KG1 (cell line): ENCODE data around the gene CDK10.

Source experiments
- DNase-seq: peaks from one replicate; lab custom pipeline; 2025; lab: John Stamatoyannopoulos, UW

Gene CDK10

DNA sequence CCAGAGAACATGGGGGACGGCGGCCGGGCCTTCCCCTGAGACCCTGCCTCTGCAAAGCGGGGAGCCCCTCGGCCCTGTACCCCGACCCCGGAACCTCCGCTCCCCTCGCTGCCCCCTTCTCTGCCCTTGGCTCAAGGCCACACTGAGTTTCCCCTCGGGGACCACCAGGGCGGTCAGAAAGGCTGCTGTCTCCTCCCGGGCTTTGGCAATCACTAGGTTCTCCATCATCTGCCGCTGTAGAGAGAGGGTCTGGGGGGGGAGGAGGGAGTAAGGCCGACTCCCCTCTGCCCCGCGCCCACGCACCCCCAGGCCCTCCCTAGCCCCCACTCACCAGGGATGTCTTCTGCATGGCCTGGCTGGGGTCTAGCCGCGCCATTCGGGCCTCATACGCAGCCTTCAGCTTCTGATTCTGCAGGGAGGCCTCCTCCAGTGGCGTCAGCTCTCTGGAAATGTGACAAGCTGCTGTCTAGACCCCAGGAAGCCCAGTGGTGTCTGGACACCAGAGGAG lies 25.8 kb downstream of the CDK10 start:
- DNase-seq = no peak

DNA sequence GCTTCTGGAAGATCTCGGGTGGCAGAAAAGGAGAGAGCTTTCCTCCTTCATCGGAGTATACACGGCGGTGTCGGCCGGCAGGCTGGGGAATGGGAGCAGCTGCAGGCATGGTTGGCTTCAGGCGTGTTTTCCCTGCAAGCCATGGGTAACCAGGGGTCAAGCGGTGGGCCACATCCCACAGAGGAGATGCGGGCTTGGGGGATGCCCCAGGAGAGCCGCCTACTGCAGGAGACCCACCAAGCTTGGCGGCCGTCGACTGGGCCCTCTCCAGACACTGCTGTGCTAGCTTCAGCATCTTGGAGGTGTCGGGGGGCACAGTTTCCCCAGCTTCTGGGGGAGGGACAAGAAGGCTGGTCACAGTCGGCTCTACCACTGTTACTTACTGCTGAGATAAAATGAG lies 30.0 kb downstream of the CDK10 start:
- DNase-seq = no peak

DNA sequence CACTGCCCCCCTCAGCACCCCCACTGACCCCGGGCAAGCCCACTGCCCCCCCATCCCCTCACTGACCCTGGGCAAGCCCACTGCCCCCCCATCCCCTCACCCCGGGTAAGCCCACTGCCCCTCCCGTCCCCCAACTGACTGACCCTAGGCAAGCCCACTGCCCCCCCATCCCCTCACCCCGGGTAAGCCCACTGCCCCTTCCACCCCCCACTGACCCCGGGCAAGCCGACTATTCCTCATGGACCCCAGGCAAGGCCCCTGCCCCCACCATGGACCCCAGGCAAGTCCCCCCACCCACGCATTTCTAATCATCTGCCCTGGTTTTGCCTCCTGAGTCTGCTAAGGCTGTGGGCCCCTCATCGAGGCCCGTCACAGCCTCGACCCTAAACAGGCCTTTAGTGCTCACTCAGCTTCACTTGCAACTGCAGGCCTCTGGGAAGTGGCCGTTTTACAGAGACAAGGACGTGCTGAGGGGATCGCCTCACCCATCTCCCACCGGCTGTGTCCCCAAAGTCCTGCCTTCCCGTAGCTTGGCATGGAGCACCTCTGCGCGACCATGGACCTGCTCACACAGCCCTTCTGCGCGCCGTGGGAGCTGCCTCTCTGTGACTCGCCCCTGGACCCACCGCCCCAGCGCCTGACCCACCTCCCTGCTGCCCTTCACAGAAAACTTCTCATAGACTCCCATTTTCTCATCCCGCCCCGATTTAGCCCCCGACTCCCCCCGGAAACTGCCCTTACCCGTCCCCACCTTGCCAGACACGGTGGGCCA lies 30.6 kb downstream of the CDK10 start:
- no peak for DNase-seq

DNA sequence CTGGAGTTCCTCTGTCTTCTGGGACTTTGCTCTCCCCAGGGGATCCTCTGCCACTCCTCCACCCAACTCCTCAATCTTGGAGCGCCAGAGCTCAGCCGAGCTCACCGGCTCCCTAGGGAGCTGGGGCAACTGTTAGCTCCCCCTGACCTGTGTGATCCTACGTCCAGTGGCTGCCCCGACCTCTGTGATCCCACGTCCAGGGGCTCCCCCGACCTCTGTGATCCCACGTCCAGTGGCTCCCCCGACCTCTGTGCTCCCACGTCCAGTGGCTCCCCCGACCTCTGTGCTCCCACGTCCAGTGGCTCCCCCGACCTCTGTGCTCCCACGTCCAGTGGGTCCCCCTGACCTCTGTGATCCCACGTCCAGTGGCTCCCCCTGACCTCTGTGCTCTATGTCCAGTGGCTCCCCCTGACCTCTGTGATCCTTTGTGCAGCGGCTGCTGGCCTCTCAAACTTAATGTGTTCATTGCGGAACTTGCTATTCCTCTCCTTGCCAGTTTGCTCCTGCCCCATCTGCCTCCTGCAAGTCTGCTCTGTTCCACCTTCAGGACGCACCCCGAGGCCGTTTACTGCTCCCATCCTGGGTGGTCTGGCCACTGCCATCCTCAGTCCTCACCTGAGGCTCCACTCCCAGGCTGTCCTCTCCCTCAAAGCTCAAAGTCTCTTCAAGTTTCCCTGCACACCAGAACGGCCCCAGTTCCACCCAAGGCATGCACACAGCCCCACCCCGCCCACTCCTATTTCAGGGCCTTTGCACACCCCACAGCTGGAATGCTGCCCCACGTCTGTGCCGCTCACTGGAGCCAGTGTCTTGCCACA lies 31.4 kb downstream of the CDK10 start:
- no peak for DNase-seq

DNA sequence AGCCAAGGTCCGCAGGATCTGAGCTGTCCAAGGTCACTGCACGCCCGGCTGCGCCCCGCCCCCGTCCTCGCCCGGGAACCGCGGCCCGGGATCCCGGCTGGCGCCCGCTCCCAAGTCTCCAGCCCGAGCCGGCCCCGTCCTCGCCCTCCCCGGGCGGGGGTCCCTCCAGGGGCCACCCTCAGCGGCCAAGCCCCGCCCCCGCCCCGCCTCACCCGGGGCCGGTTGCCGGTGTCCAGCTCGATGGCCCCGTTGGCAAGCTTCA lies 34.0 kb downstream of the CDK10 start:
- DNase-seq = peak; percentile 40

DNA sequence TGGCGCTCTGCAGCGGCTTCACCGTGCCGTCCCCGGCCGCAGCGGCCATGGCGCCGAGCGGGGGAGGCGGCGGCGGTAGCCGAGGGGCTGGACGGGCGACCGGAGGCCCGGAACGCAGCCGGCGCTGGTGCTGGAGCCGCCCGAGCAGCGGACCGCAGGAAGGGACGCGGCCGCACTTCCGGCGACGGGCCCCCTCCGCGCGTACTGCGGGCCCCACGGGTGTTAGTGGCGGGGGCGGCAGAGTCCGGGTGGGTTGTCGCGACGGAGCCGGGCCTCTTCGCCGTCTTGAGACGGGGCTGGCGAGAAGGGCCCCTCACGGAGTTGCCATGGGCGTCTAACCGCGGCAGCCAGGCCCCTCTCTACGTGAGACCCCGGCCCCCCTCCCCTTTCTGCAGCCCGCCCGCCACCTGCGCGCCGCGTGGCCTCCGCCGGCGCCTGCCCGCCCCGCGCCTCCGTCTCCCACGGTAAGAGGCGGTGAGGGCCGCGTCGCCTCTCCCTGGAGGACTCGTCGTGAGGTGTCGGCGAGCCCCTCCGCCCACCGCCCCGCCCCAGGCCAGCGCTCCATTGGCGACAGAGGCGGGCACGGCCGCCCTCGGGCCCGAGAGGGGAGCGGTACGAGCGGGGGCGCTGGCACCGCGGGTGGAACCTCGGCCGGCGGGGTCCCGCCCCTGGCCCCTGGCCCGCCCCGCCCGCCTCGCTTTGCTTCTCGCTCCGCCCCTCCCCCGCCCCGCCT lies 34.5 kb downstream of the CDK10 start, which contains the start of the genes VPS9D1 and ZNF276:
TSS of gene VPS9D1 (minus strand) at position 86 of the 733 bp plus-strand sequence. CDS start at position 49, 37 bp downstream.
TSS of gene ZNF276 (plus strand) at position 725 of the 733 bp plus-strand sequence. CDS start 104 bp downstream, outside the sequence.
- DNase-seq = peak; percentile 40

DNA sequence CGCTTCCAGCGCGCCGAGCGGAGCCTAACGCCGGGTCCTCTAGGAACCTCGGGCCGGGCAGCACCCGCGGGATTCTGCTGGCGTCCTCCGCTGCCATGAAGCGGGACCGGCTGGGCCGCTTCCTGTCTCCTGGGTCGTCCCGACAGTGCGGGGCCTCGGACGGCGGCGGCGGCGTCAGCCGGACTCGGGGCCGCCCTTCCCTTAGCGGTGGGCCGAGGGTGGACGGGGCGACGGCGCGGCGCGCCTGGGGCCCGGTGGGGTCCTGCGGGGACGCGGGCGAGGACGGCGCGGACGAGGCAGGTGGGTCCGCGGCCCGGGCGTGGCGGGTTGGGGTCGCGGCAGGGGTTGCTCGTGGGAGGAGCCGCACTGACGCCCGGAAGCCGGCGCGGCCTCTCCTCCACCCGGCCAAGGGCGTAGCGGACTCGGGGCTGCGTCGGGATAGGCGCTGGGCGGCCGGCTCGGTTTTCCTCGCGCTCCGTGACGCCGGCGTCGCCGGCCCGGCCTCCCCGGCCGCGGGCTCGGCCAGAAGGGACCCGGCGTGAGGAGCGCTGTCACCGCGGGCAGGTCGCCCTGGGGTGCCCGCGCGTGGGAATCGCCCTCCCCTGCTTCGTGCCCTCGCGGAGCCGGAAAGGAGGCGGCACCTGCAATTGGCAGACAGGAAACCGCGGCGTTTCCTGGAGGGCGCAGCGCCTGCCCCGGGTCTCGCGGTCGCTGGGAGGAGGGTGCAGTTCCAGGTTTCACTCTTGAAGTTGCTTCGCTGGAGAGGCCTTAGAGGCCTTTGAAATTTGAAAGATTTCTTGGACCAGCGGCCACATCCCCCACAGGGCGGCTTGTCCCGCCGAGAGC lies 35.3 kb downstream of the CDK10 start:
- DNase-seq = peak; percentile 83

DNA sequence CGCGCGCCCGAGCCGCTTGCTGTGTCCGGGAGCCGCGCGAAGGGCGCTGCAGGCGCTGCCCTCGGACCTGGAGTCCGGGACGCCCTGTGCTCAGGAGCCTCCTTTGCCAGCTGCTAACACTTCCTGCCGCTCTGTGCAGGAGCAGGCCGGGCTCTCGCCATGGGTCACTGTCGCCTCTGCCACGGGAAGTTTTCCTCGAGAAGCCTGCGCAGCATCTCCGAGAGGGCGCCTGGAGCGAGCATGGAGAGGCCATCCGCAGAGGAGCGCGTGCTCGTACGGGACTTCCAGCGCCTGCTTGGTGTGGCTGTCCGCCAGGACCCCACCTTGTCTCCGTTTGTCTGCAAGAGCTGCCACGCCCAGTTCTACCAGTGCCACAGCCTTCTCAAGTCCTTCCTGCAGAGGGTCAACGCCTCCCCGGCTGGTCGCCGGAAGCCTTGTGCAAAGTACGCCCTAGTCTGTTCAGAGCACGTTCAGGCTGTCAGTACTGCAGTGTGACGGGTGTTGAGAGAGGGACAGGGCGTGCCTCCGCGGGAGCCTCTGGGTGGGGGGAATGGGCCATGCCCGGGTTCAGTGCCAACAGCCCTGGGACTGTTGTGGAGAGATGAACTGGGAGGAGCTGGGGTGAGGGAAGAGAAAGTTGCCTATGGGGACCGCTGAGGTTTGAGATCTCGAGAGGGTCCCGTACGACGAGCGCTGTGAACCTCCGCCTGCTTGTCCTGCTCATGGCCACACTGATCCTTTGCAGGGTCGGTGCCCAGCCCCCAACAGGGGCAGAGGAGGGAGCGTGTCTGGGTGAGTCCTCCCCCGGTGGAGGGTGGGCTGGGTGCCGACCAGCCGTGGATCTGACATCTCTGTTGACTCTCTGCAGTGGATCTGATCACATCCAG lies 36.1 kb downstream of the CDK10 start:
- peak; percentile 39 for DNase-seq

DNA sequence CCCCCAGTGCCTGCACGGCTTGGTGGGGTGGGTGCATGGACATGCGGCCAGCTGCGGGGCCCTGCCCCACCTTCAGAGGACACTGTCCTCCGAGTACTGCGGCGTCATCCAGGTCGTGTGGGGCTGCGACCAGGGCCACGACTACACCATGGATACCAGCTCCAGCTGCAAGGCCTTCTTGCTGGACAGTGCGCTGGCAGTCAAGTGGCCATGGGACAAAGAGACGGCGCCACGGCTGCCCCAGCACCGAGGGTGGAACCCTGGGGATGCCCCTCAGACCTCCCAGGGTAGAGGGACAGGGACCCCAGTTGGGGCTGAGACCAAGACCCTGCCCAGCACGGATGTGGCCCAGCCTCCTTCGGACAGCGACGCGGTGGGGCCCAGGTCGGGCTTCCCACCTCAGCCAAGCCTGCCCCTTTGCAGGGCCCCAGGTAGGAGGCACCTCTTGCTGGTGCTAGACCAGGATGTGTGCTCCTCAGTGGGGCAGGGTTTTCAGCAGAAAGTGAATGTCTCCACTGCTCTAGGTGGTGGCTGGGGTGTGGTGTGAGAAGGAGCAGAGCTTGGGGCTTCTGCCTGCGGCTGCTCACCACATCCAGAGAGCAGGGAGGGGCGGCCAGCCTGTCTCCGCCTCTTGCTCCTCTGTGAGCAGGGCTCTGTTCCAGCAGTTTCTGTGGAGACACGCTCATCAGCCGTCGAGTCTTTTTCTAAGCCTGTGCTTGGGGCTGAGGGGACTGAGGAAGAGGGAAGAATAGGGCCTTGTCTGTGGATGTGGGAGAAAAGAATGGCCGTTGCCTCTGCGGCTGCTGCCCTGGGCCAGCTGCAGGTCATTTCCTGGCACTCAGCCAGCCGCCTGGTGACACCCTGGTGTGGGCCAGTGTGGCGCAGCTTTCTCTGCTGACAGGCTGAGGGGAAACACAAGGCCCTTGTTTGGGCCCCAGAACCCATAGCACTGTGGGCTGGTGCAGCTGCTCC lies 37.1 kb downstream of the CDK10 start:
- no peak for DNase-seq

DNA sequence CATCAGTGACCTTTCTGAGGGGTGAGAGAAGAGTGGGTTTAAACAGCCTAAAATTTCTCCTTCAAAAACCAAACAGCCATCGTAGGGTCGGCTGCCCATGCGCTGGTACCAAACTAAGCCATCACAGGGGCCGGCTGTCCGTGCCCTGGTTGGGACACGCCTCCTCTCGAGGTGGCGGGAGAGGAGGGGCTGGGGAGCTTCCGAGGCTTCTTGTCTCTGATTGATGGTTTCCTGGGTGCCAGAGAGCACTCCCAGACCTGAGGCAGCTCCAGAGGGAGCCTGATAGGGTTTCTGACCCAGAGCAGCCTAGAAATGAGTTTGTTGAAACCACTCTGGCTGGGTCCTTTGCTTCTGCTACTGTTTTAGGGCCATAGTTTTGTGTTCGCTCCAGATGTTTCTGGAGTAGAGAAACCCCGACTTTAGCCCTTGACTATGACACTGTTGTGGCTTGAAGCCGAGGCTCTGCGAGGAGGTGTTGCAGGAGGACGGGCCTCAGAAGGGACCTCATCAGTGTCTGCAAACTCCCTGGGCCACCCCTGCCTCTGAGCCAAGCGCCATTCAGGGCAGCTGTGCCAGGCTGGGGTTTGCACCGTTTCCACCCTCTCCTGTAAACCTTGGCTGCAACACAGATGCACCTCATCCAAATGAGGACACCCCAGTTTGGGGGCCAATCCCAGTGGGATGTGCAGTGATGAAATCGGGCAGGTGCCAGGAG lies 41.1 kb downstream of the CDK10 start:
- DNase-seq = no peak

DNA sequence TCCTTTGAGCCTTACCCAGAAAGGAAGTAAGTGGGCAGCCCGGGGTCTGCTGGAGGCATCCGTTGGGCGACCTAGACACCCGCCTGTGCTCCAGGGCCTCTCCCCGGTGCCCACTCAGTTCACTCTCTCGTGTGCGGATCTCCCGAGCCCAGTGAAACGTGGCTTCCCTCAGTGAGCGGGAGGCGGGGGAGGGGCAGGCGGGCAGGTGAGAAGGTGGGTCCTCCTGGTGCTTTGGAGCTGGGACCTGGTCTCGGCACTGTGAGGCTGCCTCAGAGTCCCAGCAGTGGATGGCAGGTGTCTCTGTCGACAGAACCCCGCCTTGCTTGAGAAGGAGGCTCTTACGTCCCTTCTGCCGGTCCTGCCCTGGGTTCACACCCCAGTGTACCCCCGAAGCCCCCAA lies 42.8 kb downstream of the CDK10 start:
- DNase-seq = no peak

DNA sequence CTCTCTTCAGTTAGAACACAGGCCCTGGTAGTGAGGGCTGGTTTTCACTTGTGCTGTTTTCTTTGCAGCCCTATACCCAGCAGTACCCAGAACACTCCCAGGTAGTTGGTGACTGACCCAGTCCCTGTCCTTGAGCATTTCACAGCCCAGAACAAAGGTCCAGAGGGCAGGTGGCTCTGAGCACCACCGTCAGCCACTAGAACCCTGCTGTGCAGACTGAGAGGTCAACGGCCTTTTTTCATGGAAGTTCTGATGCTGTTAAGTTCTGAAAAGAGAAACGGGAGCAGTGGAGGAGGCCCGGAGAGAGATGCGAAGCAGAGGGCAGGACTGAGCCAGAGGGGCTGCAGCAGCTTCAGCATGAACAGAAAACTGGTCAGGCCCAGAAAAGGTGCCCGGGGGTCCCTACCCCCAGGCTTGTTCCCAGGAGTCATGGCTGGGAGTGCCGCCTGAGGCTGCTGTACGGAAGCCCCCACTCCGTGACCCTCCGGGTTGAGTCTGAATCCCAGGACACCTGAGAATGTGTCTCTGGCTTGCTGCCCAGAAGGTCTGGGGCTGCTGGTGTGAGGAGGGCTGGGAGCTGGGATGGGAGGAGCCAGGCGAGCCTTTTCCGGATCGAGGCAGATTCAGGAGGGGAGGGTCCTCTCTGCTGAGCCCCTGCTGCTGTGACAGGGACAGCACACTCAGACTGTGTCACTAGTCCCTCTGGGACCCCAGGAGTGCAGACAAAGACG lies 43.5 kb downstream of the CDK10 start:
- no peak for DNase-seq

DNA sequence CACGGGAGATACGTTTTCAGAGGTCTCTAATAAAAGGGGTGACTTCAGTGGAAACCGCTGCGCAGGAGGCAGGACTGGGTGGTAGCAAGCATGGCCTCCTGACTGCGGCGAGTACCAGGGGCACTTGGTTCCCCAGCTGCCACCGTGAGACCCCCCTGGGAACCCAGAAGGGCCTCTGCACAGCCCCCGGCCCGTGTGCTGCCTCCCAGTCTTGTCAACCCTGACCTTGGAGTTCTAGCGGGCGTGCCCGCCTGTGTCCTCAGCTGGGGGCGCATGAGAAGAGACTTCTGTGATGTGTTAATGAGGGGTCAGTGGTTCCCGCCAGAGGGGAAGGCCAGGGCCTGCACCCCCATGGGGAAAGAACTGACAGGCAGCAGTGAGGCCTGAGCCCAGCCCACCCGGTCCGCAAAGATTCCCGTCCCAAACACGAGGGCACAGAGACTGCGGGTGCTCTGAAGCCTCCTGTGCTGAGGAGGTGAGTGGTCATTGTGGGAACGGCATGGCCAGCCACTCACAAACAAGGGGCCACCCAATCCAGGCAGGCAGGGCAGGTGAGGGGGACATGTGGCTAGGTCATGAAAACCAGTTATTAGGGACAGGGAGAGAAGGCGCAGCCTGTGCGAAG lies 44.2 kb downstream of the CDK10 start:
- DNase-seq = no peak

DNA sequence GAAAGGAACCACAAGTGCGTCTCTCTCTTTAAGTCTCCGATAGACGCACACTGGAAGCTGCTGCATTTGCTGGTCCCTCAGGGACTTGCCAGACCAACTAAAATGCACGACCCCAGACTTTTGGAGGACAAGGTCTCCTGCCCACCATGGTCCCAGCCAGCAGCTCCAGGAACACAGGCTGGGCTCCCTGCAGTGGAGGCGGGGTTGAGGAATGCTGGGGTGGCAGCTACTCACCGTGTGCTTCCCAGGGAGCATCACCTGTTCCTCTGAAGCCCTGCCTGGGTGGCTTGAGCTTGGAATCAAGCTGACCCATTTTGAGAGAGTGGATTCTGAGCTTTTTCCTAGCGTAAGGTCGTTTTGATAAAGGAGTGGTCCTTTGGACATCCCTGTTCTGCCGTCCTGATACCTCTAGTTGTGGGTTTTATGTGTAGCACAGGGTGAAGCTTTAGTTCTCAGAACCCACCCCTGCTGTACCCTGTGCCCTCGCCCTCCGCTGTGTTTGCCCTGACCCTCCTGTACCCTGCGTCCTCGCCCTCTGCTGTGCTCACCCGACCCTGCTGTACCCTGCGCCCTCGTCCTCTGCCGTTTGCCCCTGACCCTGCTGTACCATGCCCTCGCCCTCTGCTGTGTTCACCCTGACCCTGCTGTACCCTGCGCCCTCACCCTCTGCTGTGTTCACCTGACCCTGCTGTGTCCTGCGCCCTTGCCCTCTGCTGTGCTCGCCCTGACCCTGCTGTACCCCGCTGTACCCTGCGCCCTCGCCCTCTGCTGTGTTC lies 45.8 kb downstream of the CDK10 start:
- DNase-seq = no peak

DNA sequence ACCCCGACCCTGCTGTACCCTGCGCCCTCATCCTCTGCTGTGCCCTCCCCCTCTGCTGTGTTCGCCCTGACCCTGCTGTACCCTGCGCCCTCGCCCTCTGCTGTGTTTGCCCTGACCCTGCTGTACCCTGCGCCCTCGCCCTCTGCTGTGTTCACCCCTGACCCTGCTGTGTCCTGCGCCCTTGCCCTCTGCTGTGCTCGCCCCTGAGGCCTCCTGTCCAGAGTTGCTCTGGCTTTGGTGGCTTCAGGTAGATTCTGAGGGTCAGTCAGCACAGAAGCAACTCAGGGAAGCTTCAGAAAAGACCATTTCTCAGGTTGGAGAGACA lies 46.4 kb downstream of the CDK10 start:
- DNase-seq = no peak

DNA sequence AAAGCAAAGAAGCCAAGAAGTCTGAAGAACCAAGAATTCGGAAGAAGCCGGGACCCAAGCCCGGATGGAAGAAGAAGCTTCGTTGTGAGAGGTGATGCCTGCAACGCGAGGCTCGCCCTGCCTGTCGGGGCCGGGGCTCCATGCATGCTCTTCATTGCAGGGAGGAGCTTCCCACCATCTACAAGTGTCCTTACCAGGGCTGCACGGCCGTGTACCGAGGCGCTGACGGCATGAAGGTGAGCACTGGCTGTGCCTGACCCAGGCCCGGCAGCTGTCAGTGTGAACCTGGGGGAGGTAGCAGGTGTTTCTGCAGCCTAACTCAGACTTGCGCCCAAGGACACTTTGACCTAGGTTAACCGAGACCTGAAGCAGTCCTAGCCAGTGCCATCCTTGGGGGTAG lies 46.8 kb downstream of the CDK10 start:
- DNase-seq = no peak

DNA sequence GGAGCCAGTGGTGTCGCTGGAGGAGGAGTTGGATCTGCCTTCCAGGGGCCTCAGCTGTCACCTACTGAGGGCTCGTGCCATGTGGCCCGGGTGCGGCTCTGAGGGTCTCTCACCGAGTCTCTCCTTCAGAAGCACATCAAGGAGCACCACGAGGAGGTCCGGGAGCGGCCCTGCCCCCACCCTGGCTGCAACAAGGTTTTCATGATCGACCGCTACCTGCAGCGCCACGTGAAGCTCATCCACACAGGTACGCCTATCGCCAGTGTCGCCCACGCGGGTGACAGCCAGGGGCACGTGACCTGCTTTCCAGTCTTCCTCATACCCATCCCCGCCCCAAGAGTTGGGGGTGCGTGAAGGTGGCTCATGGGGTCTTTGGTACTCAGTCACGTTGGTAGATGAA lies 47.3 kb downstream of the CDK10 start:
- DNase-seq = no peak
